NCI-H2107 treated with DMSO at 0.1 percent for 48 hours (cell line): ENCODE results near the gene CACNG8.

ENCODE experiments used
- DNase-seq: peaks from one replicate; lab custom pipeline; 2025; ENCODE audit not compliant: unreplicated experiment; lab: John Stamatoyannopoulos, UW

Gene CACNG8

GRCh38 chr19:53961523-53962356 is 997 bp upstream of the CACNG8 start:
- DNase-seq: no peak

- no peak for DNase-seq
Observed at GRCh38 chr19:53965091-53965490, 2.4 kb downstream of the CACNG8 start.

- no peak for DNase-seq
Observed at GRCh38 chr19:53966931-53967330, 4.2 kb downstream of the CACNG8 start.

- no peak for DNase-seq
Observed at GRCh38 chr19:53969366-53969765, 6.6 kb downstream of the CACNG8 start.

- no peak for DNase-seq
Observed at GRCh38 chr19:53971673-53972072, 8.9 kb downstream of the CACNG8 start.

- DNase-seq: no peak
Observed at GRCh38 chr19:53977429-53977990, 14.8 kb downstream of the CACNG8 start.

- no peak for DNase-seq
Observed at GRCh38 chr19:53977991-53978731, 15.4 kb downstream of the CACNG8 start.

GRCh38 chr19:53978975-53979801 is 16.5 kb downstream of the CACNG8 start:
- no peak for DNase-seq

GRCh38 chr19:53980539-53981375 is 18.0 kb downstream of the CACNG8 start:
- DNase-seq: no peak

- no peak for DNase-seq
Observed at GRCh38 chr19:53981376-53981951, 18.7 kb downstream of the CACNG8 start.

GRCh38 chr19:53982001-53982451 is 19.3 kb downstream of the CACNG8 start:
- no peak for DNase-seq

- no peak for DNase-seq
Observed at GRCh38 chr19:53982611-53983010, 19.9 kb downstream of the CACNG8 start.

GRCh38 chr19:53983457-53984289 is 20.9 kb downstream of the CACNG8 start:
- no peak for DNase-seq

GRCh38 chr19:53985863-53986262 is 23.1 kb downstream of the CACNG8 start:
- DNase-seq: no peak

- DNase-seq: no peak
Observed at GRCh38 chr19:53988981-53989380, 26.2 kb downstream of the CACNG8 start.

- no peak for DNase-seq
Observed at GRCh38 chr19:53989600-53990533, 27.1 kb downstream of the CACNG8 start.

GRCh38 chr19:53991224-53992113 is 28.7 kb downstream of the CACNG8 start, which contains the start of gene CACNG6:
Gene CACNG6 (plus strand): TSS chr19:53991637. CDS start chr19:53992878, 1,241 bp downstream.
- no peak for DNase-seq
